H1 (cell line): ENCODE results near the gene FLNA. TPM values are rescaled to one million over a fixed set of nuclear protein-coding genes. Genes with fewer than 3 reads are reported as not detected.

Experiments used
- CHD1 ChIP-seq: IDR thresholded peaks from 2 replicates; pipeline ENCODE4 v1.6.1; 2012; ENCODE audit warnings: low read depth, low read length, improper control_type of control experiment
- CHD7 ChIP-seq: fragments of 300-600 bp; sonication (generic); IDR thresholded peaks from 2 replicates; pipeline ENCODE4 v1.7.1; 2012; ENCODE audit warnings: low read length, moderate library complexity, mild to moderate bottlenecking, inconsistent platforms; ENCODE audit not compliant: insufficient replicate concordance
- CTBP2 ChIP-seq: IDR thresholded peaks from 2 replicates; pipeline ENCODE4 v1.7.0; 2011; ENCODE audit warnings: borderline replicate concordance, mild to moderate bottlenecking, moderate library complexity, mixed read lengths, low read length; ENCODE audit not compliant: insufficient read depth, insufficient read length
- EP300 ChIP-seq, 2 experiments: IDR thresholded peaks; 1 replicate in 1 of 2; 2 replicates in 1 of 2; pipeline ENCODE4 v1.6.1; 2011 to 2012; ENCODE audit warnings: low read depth in 2 of 2, low read length in 2 of 2, mild to moderate bottlenecking in 2 of 2, borderline replicate concordance in 1 of 2, inconsistent platforms in 1 of 2, moderate library complexity in 1 of 2
- EZH2 ChIP-seq: fragments of 200-600 bp; sonication (generic); IDR thresholded peaks from 2 replicates; pipeline ENCODE4 v1.7.1; 2012; ENCODE audit warnings: low read depth, mild to moderate bottlenecking, moderate library complexity, low read length, inconsistent platforms; ENCODE audit not compliant: severe bottlenecking
- GTF2F1 ChIP-seq: IDR thresholded peaks from 2 replicates; pipeline ENCODE4 v1.6.1; 2012; ENCODE audit warnings: low read depth, low read length, improper control_type of control experiment, borderline replicate concordance
- POLR2AphosphoS5 ChIP-seq: IDR thresholded peaks from 2 replicates; pipeline ENCODE4 v1.6.1; 2011; ENCODE audit warnings: low read depth, low read length
- POU5F1 ChIP-seq: IDR thresholded peaks from 2 replicates; pipeline ENCODE4 v1.6.1; 2011; ENCODE audit warnings: low read depth, mild to moderate bottlenecking, low read length, moderate library complexity
- RFX5 ChIP-seq: IDR thresholded peaks from 2 replicates; pipeline ENCODE4 v1.6.1; 2011; ENCODE audit warnings: low read depth, low read length, improper control_type of control experiment, borderline replicate concordance
- SIRT6 ChIP-seq: IDR thresholded peaks from one replicate; pipeline ENCODE4 v1.7.1; 2012; ENCODE audit warnings: low read length, inconsistent platforms
- SUZ12 ChIP-seq: fragments of 200-600 bp; sonication (generic); IDR thresholded peaks from 2 replicates; pipeline ENCODE4 v1.6.1; 2012; ENCODE audit warnings: mild to moderate bottlenecking, inconsistent platforms, low read length, moderate library complexity, mixed read lengths
- TEAD4 ChIP-seq: IDR thresholded peaks from 2 replicates; pipeline ENCODE4 v1.6.1; 2012; ENCODE audit warnings: low read depth, low read length, inconsistent platforms, mixed read lengths
- polyA plus RNA-seq, 7 experiments: library from polyadenylated mRNA; depleted of rRNA in 3 of 7; stranded (reverse) in 5 of 7; unstranded in 2 of 7; fragments of >200 nt in 5 of 7; fragments of 200-250 nt in 2 of 7; gene quantifications; 1 replicate in 5 of 7; 2 replicates in 1 of 7; 4 replicates in 1 of 7; pipeline versions ENCODE4 v1.2.1 to v1.2.3, GENCODE V29; 2011 to 2013; ENCODE audit warnings: missing spikeins in 2 of 7, mixed read lengths in 2 of 7
- total RNA-seq: library from RNA; stranded (reverse); fragmentation: NEBNext Ultra II Directional; extraction: Animal tissue kit (Norgen Biotek cat#: 25700); gene quantifications from 2 replicates; pipeline ENCODE4 v1.2.1, GENCODE V29; 2021

Gene FLNA
- total and polyA plus RNA-seq, 2 of the 8 experiments (the other 6 are each of a cell fraction or from before 2014, with no cell fraction given), result 315 to 925 TPM

- TF ChIP-seq CHD7 (no peak), EP300 (IDR thresholded peaks at IDR 0.05; ENCODE audit: borderline replicate concordance in 1 of 2, low read depth in 2 of 2, low read length in 2 of 2) (no peak), EZH2 (no peak), SUZ12 (no peak), TEAD4 (no peak), POLR2AphosphoS5 (no peak), SIRT6 (no peak), CHD1 (no peak), POU5F1 (no peak), CTBP2 (no peak), GTF2F1 (no peak), RFX5 (no peak)
These were observed 67.2 kb downstream of the FLNA start (continued) for GRCh38 chrX:154307202-154307601.
